ENCODE results near the gene OAS1. TPM values are rescaled to one million over a fixed set of nuclear protein-coding genes. Genes with fewer than 3 reads are reported as not detected.

OAS1 gene
- total and polyA plus RNA-seq, 9 of the 15 experiments (the other 6 are each of a cell fraction or from before 2014, with no cell fraction given), result 0.06 to 0.25 TPM; not detected in 7

DNA sequence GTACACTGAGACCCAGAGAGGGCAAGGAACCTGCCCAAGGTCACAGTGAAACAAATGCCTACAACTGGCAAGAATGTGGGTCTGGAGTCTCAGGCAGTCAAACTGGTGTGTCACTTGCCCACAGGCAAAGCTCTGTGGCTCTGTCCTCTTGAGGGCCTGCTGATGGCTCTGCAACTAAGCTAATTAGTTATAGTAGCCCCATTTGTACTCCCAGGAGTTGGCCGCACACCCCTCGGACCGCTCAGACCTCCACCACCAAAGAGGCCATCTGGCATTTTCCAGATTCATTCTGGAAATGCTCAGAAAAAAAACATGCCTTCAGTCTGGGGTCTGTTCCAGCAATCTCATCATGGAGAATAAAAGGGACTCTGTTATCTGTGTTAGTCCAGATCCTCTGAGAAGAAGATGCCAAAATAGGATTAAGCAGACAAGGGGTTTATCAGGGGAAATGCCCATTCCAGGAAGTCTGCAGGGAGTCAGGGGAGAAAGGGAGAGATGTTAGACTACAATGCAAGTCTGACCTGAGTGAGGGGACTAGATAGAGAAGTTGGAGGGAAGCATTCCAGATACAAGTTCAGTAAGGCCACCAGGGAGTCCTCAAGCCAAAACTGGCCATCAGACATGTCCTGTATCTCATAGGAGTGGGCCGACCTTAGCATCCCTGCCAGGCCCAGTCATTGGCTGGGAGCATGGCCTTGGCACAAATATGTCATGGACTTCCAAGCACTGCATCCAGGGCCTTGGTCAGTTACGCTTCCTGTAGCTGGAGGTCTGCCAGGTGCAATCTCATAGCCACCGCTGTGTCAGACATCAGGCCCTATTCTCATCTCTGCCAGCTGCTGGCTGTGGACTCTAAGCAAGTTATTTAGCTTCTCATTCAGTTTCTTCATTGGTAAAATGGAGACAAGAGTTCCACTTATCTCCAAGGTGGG lies 15.4 kb upstream of the OAS1 start:
- ATAC-seq (no peak), DNase-seq (ENCODE audit: extremely low read depth in 1 of 4, low spot score in 3 of 4) (no peak), FAIRE-seq (no peak)
- Histone ChIP-seq H2AFZ (ENCODE audit: low read depth, low read length) (no peak overlapping the region), H3K4me1 (replicated peaks in 1 of 2; ENCODE audit: control insufficient read depth in 2 of 2, insufficient read depth in 2 of 2, low read length in 2 of 2) (no peaks in the 10 kb centered on the region), H3K4me2 (ENCODE audit: insufficient read depth, low read length) (no peak overlapping the region), H3K36me3 (ENCODE audit: control insufficient read depth, insufficient read depth, low read length) (no peaks in the 10 kb centered on the region), H3K9me1 (ENCODE audit: control insufficient read depth, insufficient read depth, low read length) (no peaks in the 10 kb centered on the region), H3K79me2 (ENCODE audit: control insufficient read depth, insufficient read depth, low read length) (no peaks in the 10 kb centered on the region), H3K27me3 (ENCODE audit: control insufficient read depth in 2 of 2, insufficient read depth in 2 of 2, low read length in 2 of 2) (peaks cover 0 to 2% of the 10 kb centered on the region in 2 experiments; a peak in 1 of 5 replicates), H3K27ac (ENCODE audit: extremely low read depth, low read depth, low read length) (no peak overlapping the region), H3K9me3 (replicated peaks; ENCODE audit: control insufficient read depth, insufficient read depth, low read depth, low read length) (no peaks in the 10 kb centered on the region), H3K4me3 (no peak overlapping the region), H3K9ac (ENCODE audit: insufficient read depth in 1 of 2, low read depth in 2 of 2, low read length in 2 of 2) (no peak overlapping the region), H4K20me1 (replicated peaks; ENCODE audit: control insufficient read depth, insufficient read depth, low read length) (no peaks in the 10 kb centered on the region; the same call in 1 of the 2 replicates)
- WGBS (ENCODE audit: insufficient coverage, low coverage, missing lambda C conversion rate), result under 1% methylated on average over 6 of the region's 6 CpGs
- intact Hi-C loops (cut with micrococcal nuclease), result no loop called here
- CTCF ChIA-PET (ENCODE audit: low intra/inter-chr PET ratio), result no interaction called here
- BruUV-seq (replicated peaks), result no TSS peak
- POLR2A ChIA-PET, result no interaction called here
- TF ChIP-seq CBFA2T3 (IDR thresholded peaks at IDR 0.05) (peak; percentile 39; the same call in 1 of the 2 replicates), CBFA2T2 (conservative IDR thresholded peaks at IDR 0.05) (0 out of 2 replicates have a peak, but pooled peaks have one; percentile 13), TAL1 (IDR thresholded peaks at IDR 0.05) (0 out of 2 replicates have a peak, but pooled peaks have one; percentile 11), ZNF133 (CRISPR knock-in tag; IDR thresholded peaks at IDR 0.05) (no peak), ZNF77 (CRISPR knock-in tag; IDR thresholded peaks at IDR 0.05) (no peak)
- in situ Hi-C loops (cut with MboI), result no loop called here

DNA sequence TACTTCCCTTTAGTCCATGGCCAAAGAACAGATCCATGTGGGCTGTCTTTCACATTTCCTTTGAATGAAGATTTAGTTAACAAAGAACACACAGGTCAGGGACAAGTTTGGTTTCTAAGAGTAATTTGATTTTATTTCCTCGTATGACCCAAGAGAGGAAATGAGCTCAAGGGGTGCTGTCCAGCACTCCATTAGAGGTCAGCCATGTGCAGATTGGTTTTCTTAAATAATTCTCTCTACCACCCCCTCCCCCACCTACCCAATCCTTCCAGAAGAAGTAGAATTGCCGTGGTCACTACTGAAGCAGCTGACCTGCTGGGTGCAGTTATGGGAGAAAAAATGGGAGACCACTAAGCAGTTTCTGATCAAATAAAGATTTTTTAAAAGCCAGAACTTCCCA lies 13.9 kb upstream of the OAS1 start:
- no peaks in the 10 kb centered on the region; the same call in 1 of the 2 replicates for H4K20me1 ChIP-seq (replicated peaks; ENCODE audit: control insufficient read depth, insufficient read depth, low read length)
- no peak overlapping the region for H3K9ac ChIP-seq (ENCODE audit: insufficient read depth in 1 of 2, low read depth in 2 of 2, low read length in 2 of 2)
- CTCF ChIA-PET (ENCODE audit: low intra/inter-chr PET ratio), result no interaction called here
- FAIRE-seq (no peak), ATAC-seq (no peak), DNase-seq (ENCODE audit: extremely low read depth in 1 of 4, low spot score in 3 of 4) (no peak)
- in situ Hi-C loops (cut with MboI) (no loop called here), intact Hi-C loops (cut with micrococcal nuclease) (no loop called here)
- BruUV-seq (replicated peaks), result no TSS peak
- no peak overlapping the region for H3K27ac ChIP-seq (ENCODE audit: extremely low read depth, low read depth, low read length)
- no peaks in the 10 kb centered on the region for H3K36me3 ChIP-seq (ENCODE audit: control insufficient read depth, insufficient read depth, low read length)
- no peak overlapping the region for H3K4me3 ChIP-seq
- no peak overlapping the region for H3K4me2 ChIP-seq (ENCODE audit: insufficient read depth, low read length)
- WGBS (ENCODE audit: insufficient coverage, low coverage, missing lambda C conversion rate), result 0% methylated on average over 2 of the region's 2 CpGs
- H3K79me2 ChIP-seq (ENCODE audit: control insufficient read depth, insufficient read depth, low read length), result no peaks in the 10 kb centered on the region
- no peaks in the 10 kb centered on the region for H3K9me3 ChIP-seq (replicated peaks; ENCODE audit: control insufficient read depth, insufficient read depth, low read depth, low read length)
- H2AFZ ChIP-seq (ENCODE audit: low read depth, low read length), result no peak overlapping the region
- H3K4me1 ChIP-seq (replicated peaks in 1 of 2; ENCODE audit: control insufficient read depth in 2 of 2, insufficient read depth in 2 of 2, low read length in 2 of 2), result no peaks in the 10 kb centered on the region
- POLR2A ChIA-PET, result interaction anchor here (0.6 to 0.7 kb wide), 2 partner anchors 26 to 104 kb away, joined by 3 read pairs; no protein-coding TSS in a partner anchor
- H3K9me1 ChIP-seq (ENCODE audit: control insufficient read depth, insufficient read depth, low read length), result no peaks in the 10 kb centered on the region
- peaks cover 2 to 6% of the 10 kb centered on the region in 2 experiments; a peak in 2 of 5 replicates for H3K27me3 ChIP-seq (ENCODE audit: control insufficient read depth in 2 of 2, insufficient read depth in 2 of 2, low read length in 2 of 2)
- no peak for TF ChIP-seq XRCC3 (IDR thresholded peaks at IDR 0.05)
- TF ChIP-seq, protein P1, sequence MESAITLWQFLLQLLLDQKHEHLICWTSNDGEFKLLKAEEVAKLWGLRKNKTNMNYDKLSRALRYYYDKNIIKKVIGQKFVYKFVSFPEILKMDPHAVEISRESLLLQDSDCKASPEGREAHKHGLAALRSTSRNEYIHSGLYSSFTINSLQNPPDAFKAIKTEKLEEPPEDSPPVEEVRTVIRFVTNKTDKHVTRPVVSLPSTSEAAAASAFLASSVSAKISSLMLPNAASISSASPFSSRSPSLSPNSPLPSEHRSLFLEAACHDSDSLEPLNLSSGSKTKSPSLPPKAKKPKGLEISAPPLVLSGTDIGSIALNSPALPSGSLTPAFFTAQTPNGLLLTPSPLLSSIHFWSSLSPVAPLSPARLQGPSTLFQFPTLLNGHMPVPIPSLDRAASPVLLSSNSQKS (CRISPR knock-in tag; IDR thresholded peaks at IDR 0.05), result no peak
- TF ChIP-seq, protein P2, sequence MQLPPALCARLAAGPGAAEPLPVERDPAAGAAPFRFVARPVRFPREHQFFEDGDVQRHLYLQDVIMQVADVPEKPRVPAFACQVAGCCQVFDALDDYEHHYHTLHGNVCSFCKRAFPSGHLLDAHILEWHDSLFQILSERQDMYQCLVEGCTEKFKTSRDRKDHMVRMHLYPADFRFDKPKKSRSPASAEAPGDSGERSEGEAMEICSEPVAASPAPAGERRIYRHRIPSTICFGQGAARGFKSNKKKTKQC (CRISPR knock-in tag; IDR thresholded peaks at IDR 0.05), result no peak
- TF ChIP-seq CBFB (CRISPR knock-in tag; IDR thresholded peaks at IDR 0.05), result no peak
- no peak for TF ChIP-seq ZNF445 (CRISPR knock-in tag; IDR thresholded peaks at IDR 0.05; ENCODE audit: low read depth)
